Lung (tissue), 12 donors: ENCODE measurements around the gene ERGIC1. TPM values are rescaled to one million over a fixed set of nuclear protein-coding genes. Genes with fewer than 3 reads are reported as not detected.

Experiments used
- ATAC-seq: fragments of 200-7000 bp; cut with Tn5 transposase; one replicate; pipeline ENCODE4 v1.9.1; 2020; ENCODE audit warnings: moderate number of reproducible peaks; ENCODE audit not compliant: insufficient read depth, low FRiP score
- DNase-seq, 3 donors: peaks; one replicate each; pipeline ENCODE4 v3.0.0-alpha.2; 2013 to 2017
- H3K27ac ChIP-seq, 2 donors: one replicate each; pipeline ENCODE4 v1.5.1; 2013; ENCODE audit warnings: mild to moderate bottlenecking in 2 of 2, moderate library complexity in 2 of 2, control low read depth in 1 of 2, inconsistent platforms in 1 of 2, low read depth in 1 of 2, low read length in 1 of 2
- H3K27me3 ChIP-seq, 3 donors: one replicate each; pipeline ENCODE4 v1.5.1; 2013; ENCODE audit warnings: low read length in 2 of 3; ENCODE audit not compliant: control insufficient read depth in 3 of 3, insufficient read depth in 3 of 3
- H3K36me3 ChIP-seq, 4 donors: one replicate each; pipeline ENCODE4 v1.5.1; 2013; ENCODE audit warnings: low read length in 4 of 4, mild to moderate bottlenecking in 1 of 4, moderate library complexity in 1 of 4; ENCODE audit not compliant: control insufficient read depth in 4 of 4, insufficient read depth in 4 of 4
- H3K4me1 ChIP-seq, 5 donors: one replicate each; pipeline ENCODE4 v1.5.1; 2013; ENCODE audit warnings: low read length in 5 of 5, mild to moderate bottlenecking in 2 of 5, moderate library complexity in 1 of 5; ENCODE audit not compliant: control insufficient read depth in 5 of 5, insufficient read depth in 5 of 5
- H3K4me3 ChIP-seq: one replicate; pipeline ENCODE4 v1.5.1; 2013; ENCODE audit warnings: mild to moderate bottlenecking, control low read depth, moderate library complexity
- H3K9ac ChIP-seq, 2 donors: one replicate each; pipeline ENCODE4 v1.5.1; 2013; ENCODE audit warnings: low read length in 2 of 2, control low read depth in 1 of 2; ENCODE audit not compliant: insufficient read depth in 1 of 2
- H3K9me3 ChIP-seq, 4 donors: one replicate each; pipeline ENCODE4 v1.5.1; 2013; ENCODE audit warnings: low read length in 3 of 4, mild to moderate bottlenecking in 1 of 4, moderate library complexity in 1 of 4; ENCODE audit not compliant: control insufficient read depth in 4 of 4, insufficient read depth in 3 of 4
- CTCF ChIP-seq: IDR thresholded peaks from 2 replicates; pipeline ENCODE4 v1.5.1; 2012; ENCODE audit warnings: mild to moderate bottlenecking; ENCODE audit errors: control extremely low read depth, extremely low read depth
- WGBS, 2 donors: extraction: QIAGEN DNeasy Blood & Tissue Kit; methylation state at CpG; one replicate each; pipeline ENCODE4 v1.1.7; 2013; 5-methylcytosine and 5-hydroxymethylcytosine counted together
- polyA plus RNA-seq, 2 donors: library from polyadenylated mRNA; stranded (reverse); fragments of 200-250 nt; gene quantifications; one replicate each; pipeline ENCODE4 v1.2.1, GENCODE V29; 2013
- total RNA-seq, 2 donors: library from RNA; depleted of rRNA in 1 of 2; stranded (reverse); fragments of >200 nt in 1 of 2; gene quantifications; one replicate each; pipeline ENCODE4 v1.2.1, GENCODE V29; 2014 to 2021
- donor health status: control.
- donor health status: control.
- donor health status: Bipolar disorder and iron deficiency.
- donor health status: healthy.
- donor health status: DM: yes; HTN: yes; CAD: no.

Gene ERGIC1
- total and polyA plus RNA-seq, 4 donors, result 62.2 to 215 (median 163) TPM

GRCh38 chr5:172883066-172883465 is 49.0 kb downstream of the ERGIC1 start:
- ATAC-seq, result no peak
- no peak for TF ChIP-seq CTCF
- no peaks in the 10 kb centered on the region for H3K9me3 ChIP-seq
- no peaks in the 10 kb centered on the region for H3K27me3 ChIP-seq
- no peak overlapping the region for H3K9ac ChIP-seq
- DNase-seq, result no peak
- H3K36me3 ChIP-seq, result no peaks in the 10 kb centered on the region
- no peak overlapping the region for H3K27ac ChIP-seq
- peaks cover 0 to 35% (median 7%) of the 10 kb centered on the region in 5 donors for H3K4me1 ChIP-seq
- WGBS, 2 donors, result 70 to 74% methylated on average over 3 of the region's 3 CpGs
- H3K4me3 ChIP-seq, result no peak overlapping the region

GRCh38 chr5:172885597-172886340 is 51.7 kb downstream of the ERGIC1 start:
- ATAC-seq (no peak), DNase-seq (no peak)
- H3K9ac ChIP-seq, result no peak overlapping the region

GRCh38 chr5:172886476-172886875 is 52.4 kb downstream of the ERGIC1 start:
- ATAC-seq, result no peak
- no peak overlapping the region for H3K9ac ChIP-seq

More at GRCh38 chr5:172885597-172886340, 51.7 kb downstream of the ERGIC1 start:
- peak overlapping the region in 1 of 2 donors; percentile 92 for H3K27ac ChIP-seq
- peaks cover 0 to 27% (median 0%) of the 10 kb centered on the region in 5 donors for H3K4me1 ChIP-seq
- peaks cover 0 to 6% (median 2%) of the 10 kb centered on the region in 4 donors for H3K36me3 ChIP-seq
- H3K27me3 ChIP-seq, result no peaks in the 10 kb centered on the region
- no peak overlapping the region for H3K4me3 ChIP-seq
- TF ChIP-seq CTCF, result no peak
- H3K9me3 ChIP-seq, result no peaks in the 10 kb centered on the region
- 77 to 84% methylated on average over 23 of the region's 23 CpGs for WGBS, 2 donors

More at GRCh38 chr5:172886476-172886875, 52.4 kb downstream of the ERGIC1 start:
- peaks cover 0 to 6% (median 2%) of the 10 kb centered on the region in 4 donors for H3K36me3 ChIP-seq
- H3K9me3 ChIP-seq, result no peaks in the 10 kb centered on the region
- no peak for TF ChIP-seq CTCF
- no peaks in the 10 kb centered on the region for H3K27me3 ChIP-seq
- H3K27ac ChIP-seq, result peak overlapping the region in 1 of 2 donors; percentile 92
- peaks cover 0 to 31% (median 0%) of the 10 kb centered on the region in 5 donors for H3K4me1 ChIP-seq
- H3K4me3 ChIP-seq, result no peak overlapping the region
- 65 to 86% methylated on average over 6 of the region's 6 CpGs for WGBS, 2 donors
- DNase-seq, result no peak
